GM12873 (cell line): Measurements from ENCODE around the gene GHDC.

Experiments
- TF ChIP-seq, protein P1 (sequence below): IDR thresholded peaks from 2 replicates; pipeline ENCODE4 v1.5.1; 2012; ENCODE audit warnings: low read depth, mild to moderate bottlenecking, moderate library complexity, low read length, control low read depth; ENCODE audit not compliant: insufficient read depth; ENCODE audit errors: missing control alignments

Gene GHDC, protein sequence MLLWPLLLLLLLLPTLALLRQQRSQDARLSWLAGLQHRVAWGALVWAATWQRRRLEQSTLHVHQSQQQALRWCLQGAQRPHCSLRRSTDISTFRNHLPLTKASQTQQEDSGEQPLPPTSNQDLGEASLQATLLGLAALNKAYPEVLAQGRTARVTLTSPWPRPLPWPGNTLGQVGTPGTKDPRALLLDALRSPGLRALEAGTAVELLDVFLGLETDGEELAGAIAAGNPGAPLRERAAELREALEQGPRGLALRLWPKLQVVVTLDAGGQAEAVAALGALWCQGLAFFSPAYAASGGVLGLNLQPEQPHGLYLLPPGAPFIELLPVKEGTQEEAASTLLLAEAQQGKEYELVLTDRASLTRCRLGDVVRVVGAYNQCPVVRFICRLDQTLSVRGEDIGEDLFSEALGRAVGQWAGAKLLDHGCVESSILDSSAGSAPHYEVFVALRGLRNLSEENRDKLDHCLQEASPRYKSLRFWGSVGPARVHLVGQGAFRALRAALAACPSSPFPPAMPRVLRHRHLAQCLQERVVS

GRCh38 chr17:42193969-42194899 is at the start of gene GHDC:
GHDC (minus strand) TSS chr17:42194494; CDS start chr17:42193581, 913 bp downstream.
- TF ChIP-seq, protein P1, sequence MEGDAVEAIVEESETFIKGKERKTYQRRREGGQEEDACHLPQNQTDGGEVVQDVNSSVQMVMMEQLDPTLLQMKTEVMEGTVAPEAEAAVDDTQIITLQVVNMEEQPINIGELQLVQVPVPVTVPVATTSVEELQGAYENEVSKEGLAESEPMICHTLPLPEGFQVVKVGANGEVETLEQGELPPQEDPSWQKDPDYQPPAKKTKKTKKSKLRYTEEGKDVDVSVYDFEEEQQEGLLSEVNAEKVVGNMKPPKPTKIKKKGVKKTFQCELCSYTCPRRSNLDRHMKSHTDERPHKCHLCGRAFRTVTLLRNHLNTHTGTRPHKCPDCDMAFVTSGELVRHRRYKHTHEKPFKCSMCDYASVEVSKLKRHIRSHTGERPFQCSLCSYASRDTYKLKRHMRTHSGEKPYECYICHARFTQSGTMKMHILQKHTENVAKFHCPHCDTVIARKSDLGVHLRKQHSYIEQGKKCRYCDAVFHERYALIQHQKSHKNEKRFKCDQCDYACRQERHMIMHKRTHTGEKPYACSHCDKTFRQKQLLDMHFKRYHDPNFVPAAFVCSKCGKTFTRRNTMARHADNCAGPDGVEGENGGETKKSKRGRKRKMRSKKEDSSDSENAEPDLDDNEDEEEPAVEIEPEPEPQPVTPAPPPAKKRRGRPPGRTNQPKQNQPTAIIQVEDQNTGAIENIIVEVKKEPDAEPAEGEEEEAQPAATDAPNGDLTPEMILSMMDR: no peak

DNA sequence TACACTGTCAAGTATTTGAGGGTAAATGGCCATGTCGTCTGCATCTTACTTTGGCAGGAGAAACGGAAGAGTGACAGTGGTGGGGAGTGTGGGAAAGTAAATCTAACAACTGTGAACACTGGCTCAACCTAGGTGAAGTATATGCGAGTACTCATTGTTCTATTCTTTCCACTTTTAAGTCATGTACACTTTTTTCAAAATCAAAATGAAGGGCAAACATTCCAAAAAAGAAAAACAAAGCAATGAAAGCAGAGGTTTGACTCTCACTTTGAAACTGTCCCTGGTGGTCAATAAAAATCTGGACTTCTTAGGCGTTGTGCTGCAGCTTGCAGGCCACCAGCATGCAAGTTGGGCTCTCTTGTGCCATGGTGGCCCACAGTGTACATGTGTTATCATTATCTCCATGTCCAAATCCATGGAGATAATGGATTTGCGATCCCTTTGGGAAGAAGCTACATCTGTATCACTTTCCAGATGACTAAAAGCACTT is 49.2 kb upstream of the GHDC start:
- TF ChIP-seq, protein P1: no peak

DNA sequence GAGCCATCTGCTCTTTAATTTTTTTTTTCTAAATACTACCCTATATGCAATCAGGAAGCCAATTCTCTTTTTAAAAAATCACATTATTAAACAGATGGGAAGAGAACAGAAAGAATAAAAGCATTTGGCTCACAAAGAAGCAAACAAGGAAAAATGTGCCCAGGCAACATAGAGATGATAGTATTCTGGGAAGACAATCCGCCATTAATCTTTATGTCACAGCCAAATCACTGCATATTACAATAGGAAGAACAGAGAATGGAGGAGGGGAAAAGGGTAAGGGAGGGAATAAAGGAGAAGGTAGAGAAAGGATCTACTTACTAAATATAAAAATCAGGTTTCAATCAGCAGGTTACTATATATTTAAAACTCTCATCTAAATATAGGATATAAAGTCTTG is 47.6 kb upstream of the GHDC start:
- TF ChIP-seq, protein P1: no peak

DNA sequence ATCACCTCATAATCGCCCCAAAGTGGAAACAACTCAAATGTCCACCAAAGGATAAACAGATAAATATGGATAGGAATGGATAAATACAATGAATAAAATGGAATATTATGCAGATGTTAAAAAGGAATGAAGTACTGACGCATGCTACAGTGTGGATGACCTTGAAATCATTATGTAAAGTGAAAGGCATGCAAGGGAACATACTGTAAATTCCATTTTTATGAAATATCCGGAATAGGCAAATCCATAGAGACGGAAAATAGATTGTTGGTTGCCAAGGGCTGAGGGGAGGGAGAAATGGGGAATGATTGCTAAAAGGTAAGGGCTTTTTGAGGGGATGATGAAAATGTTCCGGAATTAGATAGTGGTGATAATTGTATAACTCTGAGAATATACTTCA is 45.9 kb upstream of the GHDC start:
- TF ChIP-seq, protein P1: no peak

DNA sequence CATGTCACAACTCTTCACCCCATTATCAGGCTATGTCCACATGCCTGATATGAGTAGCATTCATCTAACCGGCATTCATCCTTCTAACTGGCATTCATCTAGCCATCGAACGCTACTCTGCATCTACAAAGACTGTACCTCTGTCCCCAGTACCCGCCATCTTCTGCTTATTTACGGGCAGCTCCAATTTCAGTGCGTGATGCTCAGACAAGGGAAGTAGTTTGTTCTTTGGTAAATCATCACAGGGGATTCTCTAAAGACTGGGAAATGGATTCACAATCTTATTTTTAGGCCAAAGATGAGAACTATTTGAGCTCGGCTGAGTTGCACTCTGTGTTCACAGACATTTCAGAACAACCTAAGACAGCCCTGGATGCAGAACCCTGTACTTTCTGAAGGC is 42.5 kb upstream of the GHDC start:
- TF ChIP-seq, protein P1: no peak

GRCh38 chr17:42233994-42234393 is 39.7 kb upstream of the GHDC start:
- TF ChIP-seq, protein P1: no peak

DNA sequence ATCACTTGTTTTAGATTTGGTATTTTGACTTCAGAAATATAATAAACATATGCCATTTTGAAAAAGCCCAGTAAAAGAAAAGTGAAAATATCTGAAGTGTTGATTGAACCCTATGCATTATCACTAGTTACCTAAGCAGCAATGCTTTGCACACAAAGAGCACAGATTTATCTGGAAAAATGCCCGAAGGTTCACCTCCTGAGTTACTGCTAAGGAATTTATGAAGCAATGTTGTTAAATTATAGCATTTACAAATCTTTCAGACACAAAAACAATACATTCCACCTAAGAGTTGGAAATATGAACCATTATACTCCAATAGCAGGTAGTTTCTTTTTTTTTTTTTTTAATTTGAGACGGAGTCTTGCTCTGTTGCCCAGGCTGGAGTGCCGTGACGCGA is 38.9 kb upstream of the GHDC start:
- TF ChIP-seq, protein P1: no peak
